Measurements from ENCODE around the gene SAP30BP.

The SAP30BP gene

DNA sequence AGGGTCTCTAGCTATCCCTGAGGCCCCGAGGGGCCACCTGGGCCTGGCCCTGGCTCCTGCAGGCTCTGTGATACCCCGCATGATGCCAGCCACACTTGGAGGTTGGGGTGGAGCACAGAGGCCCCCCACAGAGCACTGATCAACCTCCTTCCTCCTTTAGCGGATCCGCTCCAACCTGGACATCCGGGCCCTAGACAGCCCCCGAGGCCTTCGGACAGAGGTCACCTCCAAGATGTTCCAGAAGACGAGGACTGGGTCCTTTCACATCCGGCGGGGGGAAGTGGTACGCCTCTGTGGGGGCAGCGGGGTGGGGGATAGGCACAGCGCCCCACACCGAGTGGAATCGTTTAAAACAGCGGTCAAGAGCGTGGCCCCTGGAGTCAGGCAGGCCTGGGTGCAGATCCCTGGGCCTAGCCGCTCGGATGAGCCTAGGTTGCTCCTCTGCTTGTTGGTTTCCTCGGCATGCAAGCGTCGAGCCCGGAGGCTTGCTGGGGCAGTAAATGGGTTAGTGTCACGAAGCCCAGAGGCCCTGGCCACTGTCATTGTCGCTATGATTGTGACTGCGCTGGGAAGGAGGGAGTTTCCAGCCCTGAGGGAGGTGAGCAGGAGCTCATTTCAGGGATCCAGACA lies 64.1 kb downstream of the SAP30BP start:
- ATAC-seq, result no peak
- no peak for TF ChIP-seq RARB (CRISPR knock-in tag; IDR thresholded peaks at IDR 0.05)
- TF ChIP-seq ZFP3 (CRISPR knock-in tag; IDR thresholded peaks at IDR 0.05), result no peak
- TF ChIP-seq ZC3H10 (CRISPR knock-in tag; IDR thresholded peaks at IDR 0.05), result no peak
- no peak for TF ChIP-seq TOX (CRISPR knock-in tag; IDR thresholded peaks at IDR 0.05; ENCODE audit: borderline replicate concordance)
- TF ChIP-seq, protein P1, sequence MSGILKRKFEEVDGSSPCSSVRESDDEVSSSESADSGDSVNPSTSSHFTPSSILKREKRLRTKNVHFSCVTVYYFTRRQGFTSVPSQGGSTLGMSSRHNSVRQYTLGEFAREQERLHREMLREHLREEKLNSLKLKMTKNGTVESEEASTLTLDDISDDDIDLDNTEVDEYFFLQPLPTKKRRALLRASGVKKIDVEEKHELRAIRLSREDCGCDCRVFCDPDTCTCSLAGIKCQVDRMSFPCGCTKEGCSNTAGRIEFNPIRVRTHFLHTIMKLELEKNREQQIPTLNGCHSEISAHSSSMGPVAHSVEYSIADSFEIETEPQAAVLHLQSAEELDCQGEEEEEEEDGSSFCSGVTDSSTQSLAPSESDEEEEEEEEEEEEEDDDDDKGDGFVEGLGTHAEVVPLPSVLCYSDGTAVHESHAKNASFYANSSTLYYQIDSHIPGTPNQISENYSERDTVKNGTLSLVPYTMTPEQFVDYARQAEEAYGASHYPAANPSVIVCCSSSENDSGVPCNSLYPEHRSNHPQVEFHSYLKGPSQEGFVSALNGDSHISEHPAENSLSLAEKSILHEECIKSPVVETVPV (CRISPR knock-in tag; IDR thresholded peaks at IDR 0.05), result no peak
- TF ChIP-seq TCF4 (CRISPR knock-in tag; IDR thresholded peaks at IDR 0.05; ENCODE audit: borderline replicate concordance), result no peak
- no peak for TF ChIP-seq GLIS3 (CRISPR knock-in tag; IDR thresholded peaks at IDR 0.05)
- TF ChIP-seq, protein P2, sequence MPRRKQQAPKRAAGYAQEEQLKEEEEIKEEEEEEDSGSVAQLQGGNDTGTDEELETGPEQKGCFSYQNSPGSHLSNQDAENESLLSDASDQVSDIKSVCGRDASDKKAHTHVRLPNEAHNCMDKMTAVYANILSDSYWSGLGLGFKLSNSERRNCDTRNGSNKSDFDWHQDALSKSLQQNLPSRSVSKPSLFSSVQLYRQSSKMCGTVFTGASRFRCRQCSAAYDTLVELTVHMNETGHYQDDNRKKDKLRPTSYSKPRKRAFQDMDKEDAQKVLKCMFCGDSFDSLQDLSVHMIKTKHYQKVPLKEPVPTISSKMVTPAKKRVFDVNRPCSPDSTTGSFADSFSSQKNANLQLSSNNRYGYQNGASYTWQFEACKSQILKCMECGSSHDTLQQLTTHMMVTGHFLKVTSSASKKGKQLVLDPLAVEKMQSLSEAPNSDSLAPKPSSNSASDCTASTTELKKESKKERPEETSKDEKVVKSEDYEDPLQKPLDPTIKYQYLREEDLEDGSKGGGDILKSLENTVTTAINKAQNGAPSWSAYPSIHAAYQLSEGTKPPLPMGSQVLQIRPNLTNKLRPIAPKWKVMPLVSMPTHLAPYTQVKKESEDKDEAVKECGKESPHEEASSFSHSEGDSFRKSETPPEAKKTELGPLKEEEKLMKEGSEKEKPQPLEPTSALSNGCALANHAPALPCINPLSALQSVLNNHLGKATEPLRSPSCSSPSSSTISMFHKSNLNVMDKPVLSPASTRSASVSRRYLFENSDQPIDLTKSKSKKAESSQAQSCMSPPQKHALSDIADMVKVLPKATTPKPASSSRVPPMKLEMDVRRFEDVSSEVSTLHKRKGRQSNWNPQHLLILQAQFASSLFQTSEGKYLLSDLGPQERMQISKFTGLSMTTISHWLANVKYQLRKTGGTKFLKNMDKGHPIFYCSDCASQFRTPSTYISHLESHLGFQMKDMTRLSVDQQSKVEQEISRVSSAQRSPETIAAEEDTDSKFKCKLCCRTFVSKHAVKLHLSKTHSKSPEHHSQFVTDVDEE (CRISPR knock-in tag; IDR thresholded peaks at IDR 0.05), result no peak
- TF ChIP-seq ZNF8 (CRISPR knock-in tag; IDR thresholded peaks at IDR 0.05), result no peak
- no peak for TF ChIP-seq ZFP30 (CRISPR knock-in tag; IDR thresholded peaks at IDR 0.05)
- no peak for TF ChIP-seq OSR1 (CRISPR knock-in tag; IDR thresholded peaks at IDR 0.05)
- TF ChIP-seq, protein P3, sequence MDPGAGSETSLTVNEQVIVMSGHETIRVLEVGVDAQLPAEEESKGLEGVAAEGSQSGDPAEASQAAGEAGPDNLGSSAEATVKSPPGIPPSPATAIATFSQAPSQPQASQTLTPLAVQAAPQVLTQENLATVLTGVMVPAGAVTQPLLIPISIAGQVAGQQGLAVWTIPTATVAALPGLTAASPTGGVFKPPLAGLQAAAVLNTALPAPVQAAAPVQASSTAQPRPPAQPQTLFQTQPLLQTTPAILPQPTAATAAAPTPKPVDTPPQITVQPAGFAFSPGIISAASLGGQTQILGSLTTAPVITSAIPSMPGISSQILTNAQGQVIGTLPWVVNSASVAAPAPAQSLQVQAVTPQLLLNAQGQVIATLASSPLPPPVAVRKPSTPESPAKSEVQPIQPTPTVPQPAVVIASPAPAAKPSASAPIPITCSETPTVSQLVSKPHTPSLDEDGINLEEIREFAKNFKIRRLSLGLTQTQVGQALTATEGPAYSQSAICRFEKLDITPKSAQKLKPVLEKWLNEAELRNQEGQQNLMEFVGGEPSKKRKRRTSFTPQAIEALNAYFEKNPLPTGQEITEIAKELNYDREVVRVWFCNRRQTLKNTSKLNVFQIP (CRISPR knock-in tag; IDR thresholded peaks at IDR 0.05; ENCODE audit: borderline replicate concordance, low read depth), result no peak
- no peak for TF ChIP-seq PPARA (CRISPR knock-in tag; IDR thresholded peaks at IDR 0.05; ENCODE audit: borderline replicate concordance)
- no peak for TF ChIP-seq CSDC2 (CRISPR knock-in tag; IDR thresholded peaks at IDR 0.05)
- no peak for TF ChIP-seq ZNF70 (CRISPR knock-in tag; IDR thresholded peaks at IDR 0.05)

DNA sequence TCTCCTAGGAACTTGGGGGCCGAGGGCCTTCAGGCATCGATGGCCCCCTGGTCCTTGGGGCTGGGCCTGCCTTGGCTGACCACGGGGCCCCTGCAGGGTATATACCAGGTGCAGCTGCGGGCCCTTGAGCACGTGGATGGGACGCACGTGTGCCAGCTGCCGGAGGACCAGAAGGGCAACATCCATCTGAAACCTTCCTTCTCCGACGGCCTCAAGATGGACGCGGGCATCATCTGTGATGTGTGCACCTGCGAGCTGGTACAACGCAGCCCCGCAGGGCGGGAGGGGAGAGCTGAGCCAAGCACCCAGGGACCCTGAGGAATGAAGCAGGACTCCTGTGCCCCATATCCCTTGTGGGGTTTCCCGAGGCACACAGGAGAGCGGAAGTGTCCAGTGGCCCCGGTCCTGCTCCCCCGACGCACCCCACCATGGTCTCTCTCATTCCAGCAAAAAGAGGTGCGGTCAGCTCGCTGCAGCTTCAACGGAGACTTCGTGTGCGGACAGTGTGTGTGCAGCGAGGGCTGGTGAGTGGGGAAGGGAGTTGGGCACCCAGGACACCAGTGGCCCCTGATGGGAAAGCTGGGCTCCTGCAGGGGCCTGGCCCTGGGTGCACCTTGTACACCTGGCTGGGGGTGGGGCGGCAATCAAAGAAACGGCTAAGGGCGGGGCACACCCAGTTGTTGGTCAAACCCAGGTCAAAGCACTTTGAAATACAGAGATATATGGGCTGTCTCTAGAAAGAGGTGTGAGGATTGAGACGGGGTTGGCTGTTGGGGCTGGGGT lies 64.8 kb downstream of the SAP30BP start:
- ATAC-seq, result no peak
- TF ChIP-seq ZC3H10 (CRISPR knock-in tag; IDR thresholded peaks at IDR 0.05) (no peak), RARB (CRISPR knock-in tag; IDR thresholded peaks at IDR 0.05) (no peak), ARNTL (CRISPR knock-in tag; IDR thresholded peaks at IDR 0.05; ENCODE audit: borderline replicate concordance, low read depth) (no peak), ZNF70 (CRISPR knock-in tag; IDR thresholded peaks at IDR 0.05) (no peak), ESRRG (CRISPR knock-in tag; IDR thresholded peaks at IDR 0.05) (no peak), TCF4 (CRISPR knock-in tag; IDR thresholded peaks at IDR 0.05; ENCODE audit: borderline replicate concordance) (no peak), ZFP30 (CRISPR knock-in tag; IDR thresholded peaks at IDR 0.05) (no peak), ZFP3 (CRISPR knock-in tag; IDR thresholded peaks at IDR 0.05) (no peak), GLIS3 (CRISPR knock-in tag; IDR thresholded peaks at IDR 0.05) (no peak), ZNF8 (CRISPR knock-in tag; IDR thresholded peaks at IDR 0.05) (no peak)
- TF ChIP-seq, protein P2 (CRISPR knock-in tag; IDR thresholded peaks at IDR 0.05), result no peak
- TF ChIP-seq, protein P1 (CRISPR knock-in tag; IDR thresholded peaks at IDR 0.05), result no peak
- TF ChIP-seq, protein P4, sequence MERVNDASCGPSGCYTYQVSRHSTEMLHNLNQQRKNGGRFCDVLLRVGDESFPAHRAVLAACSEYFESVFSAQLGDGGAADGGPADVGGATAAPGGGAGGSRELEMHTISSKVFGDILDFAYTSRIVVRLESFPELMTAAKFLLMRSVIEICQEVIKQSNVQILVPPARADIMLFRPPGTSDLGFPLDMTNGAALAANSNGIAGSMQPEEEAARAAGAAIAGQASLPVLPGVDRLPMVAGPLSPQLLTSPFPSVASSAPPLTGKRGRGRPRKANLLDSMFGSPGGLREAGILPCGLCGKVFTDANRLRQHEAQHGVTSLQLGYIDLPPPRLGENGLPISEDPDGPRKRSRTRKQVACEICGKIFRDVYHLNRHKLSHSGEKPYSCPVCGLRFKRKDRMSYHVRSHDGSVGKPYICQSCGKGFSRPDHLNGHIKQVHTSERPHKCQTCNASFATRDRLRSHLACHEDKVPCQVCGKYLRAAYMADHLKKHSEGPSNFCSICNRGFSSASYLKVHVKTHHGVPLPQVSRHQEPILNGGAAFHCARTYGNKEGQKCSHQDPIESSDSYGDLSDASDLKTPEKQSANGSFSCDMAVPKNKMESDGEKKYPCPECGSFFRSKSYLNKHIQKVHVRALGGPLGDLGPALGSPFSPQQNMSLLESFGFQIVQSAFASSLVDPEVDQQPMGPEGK (CRISPR knock-in tag; IDR thresholded peaks at IDR 0.05; ENCODE audit: borderline replicate concordance), result no peak
- TF ChIP-seq, protein P5, sequence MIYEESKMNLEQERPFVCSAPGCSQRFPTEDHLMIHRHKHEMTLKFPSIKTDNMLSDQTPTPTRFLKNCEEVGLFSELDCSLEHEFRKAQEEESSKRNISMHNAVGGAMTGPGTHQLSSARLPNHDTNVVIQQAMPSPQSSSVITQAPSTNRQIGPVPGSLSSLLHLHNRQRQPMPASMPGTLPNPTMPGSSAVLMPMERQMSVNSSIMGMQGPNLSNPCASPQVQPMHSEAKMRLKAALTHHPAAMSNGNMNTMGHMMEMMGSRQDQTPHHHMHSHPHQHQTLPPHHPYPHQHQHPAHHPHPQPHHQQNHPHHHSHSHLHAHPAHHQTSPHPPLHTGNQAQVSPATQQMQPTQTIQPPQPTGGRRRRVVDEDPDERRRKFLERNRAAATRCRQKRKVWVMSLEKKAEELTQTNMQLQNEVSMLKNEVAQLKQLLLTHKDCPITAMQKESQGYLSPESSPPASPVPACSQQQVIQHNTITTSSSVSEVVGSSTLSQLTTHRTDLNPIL (CRISPR knock-in tag; IDR thresholded peaks at IDR 0.05; ENCODE audit: low read depth), result no peak
